ENCODE measurements around the gene TPBG.

- no peak for TF ChIP-seq CTCF (IDR thresholded peaks at IDR 0.05; ENCODE audit: low read depth, low read length)
- no peak for TF ChIP-seq EZH2phosphoT487 (IDR thresholded peaks at IDR 0.05; ENCODE audit: low read depth)
These were observed 21.9 kb downstream of the TPBG start for GRCh38 chr6:82385546-82385945.
